K562 (cell line): ENCODE results near the gene SRF. TPM values are rescaled to one million over a fixed set of nuclear protein-coding genes. Genes with fewer than 3 reads are reported as not detected.

ENCODE experiments used
- ATAC-seq: fragments of 200-7000 bp; cut with Tn5 transposase; 3 replicates; pipeline ENCODE4 v1.9.1; 2020; ENCODE audit warnings: moderate library complexity
- BruUV-seq: library from RNA; stranded (reverse); fragments of 400-500 nt; replicated peaks from 2 replicates; lab custom pipeline; 2021; lab: Mats Ljungman, UMichigan
- CTCF ChIA-PET: fragments of 300-600 bp; formaldehyde crosslinking; extraction: SDS; loops from one replicate; lab custom pipeline; 2021; ENCODE audit warnings: low intra/inter-chr PET ratio; lab: Yijun Ruan, JAX
- POLR2A ChIA-PET: fragments of 300-600, 350-650 bp; sonication (Branson Sonifier 250); formaldehyde crosslinking; extraction: SDS; loops from one replicate; lab custom pipeline; 2021; ENCODE audit warnings: antibody characterized with exemption, inconsistent platforms; lab: Yijun Ruan, JAX
- DNase-seq, 4 experiments: peaks; one replicate each; pipeline versions ENCODE4 v3.0.0 to v3.0.0-alpha.2; 2011 to 2018; ENCODE audit warnings: low spot score in 3 of 4, mixed read lengths in 3 of 4; ENCODE audit errors: extremely low read depth in 1 of 4
- FAIRE-seq: peaks from 2 replicates; lab custom pipeline; 2011; peaks lifted over from hg19 to GRCh38; lab: Jason Lieb, UNC
- H2AFZ ChIP-seq: 2 replicates; pipeline ENCODE4 v1.6.0; 2011; ENCODE audit warnings: low read depth, low read length, control low read depth, inconsistent platforms
- H3K27ac ChIP-seq: fragments of 200-600 bp; 3 replicates; pipeline ENCODE4 v1.8.0; 2011; ENCODE audit warnings: low read depth, mild to moderate bottlenecking, control low read depth, inconsistent platforms, low read length, moderate library complexity, mixed read lengths; ENCODE audit errors: extremely low read depth
- H3K27me3 ChIP-seq, 2 experiments: fragments of 300-600 bp in 1 of 2; 2 replicates in 1 of 2; 3 replicates in 1 of 2; pipeline versions ENCODE4 v1.6.0 to v1.8.0; 2011; ENCODE audit warnings: inconsistent platforms in 2 of 2, low read length in 2 of 2, mild to moderate bottlenecking in 1 of 2, mixed read lengths in 1 of 2, moderate library complexity in 1 of 2; ENCODE audit not compliant: control insufficient read depth in 2 of 2, insufficient read depth in 2 of 2
- H3K36me3 ChIP-seq: fragments of 300-600 bp; 3 replicates; pipeline ENCODE4 v1.8.0; 2011; ENCODE audit warnings: mild to moderate bottlenecking, low read length, inconsistent platforms; ENCODE audit not compliant: control insufficient read depth, insufficient read depth
- H3K4me1 ChIP-seq, 2 experiments: fragments of 200-600 bp in 1 of 2; replicated peaks in 1 of 2; 2 replicates in 1 of 2; 3 replicates in 1 of 2; pipeline versions ENCODE4 v1.5.1 to v1.8.0; 2011; ENCODE audit warnings: inconsistent platforms in 2 of 2, low read length in 2 of 2, mild to moderate bottlenecking in 1 of 2, mixed read lengths in 1 of 2, moderate library complexity in 1 of 2; ENCODE audit not compliant: control insufficient read depth in 2 of 2, insufficient read depth in 2 of 2
- H3K4me2 ChIP-seq: 2 replicates; pipeline ENCODE4 v1.6.1; 2011; ENCODE audit warnings: low read length, control low read depth, inconsistent platforms, mixed read lengths; ENCODE audit not compliant: insufficient read depth
- H3K4me3 ChIP-seq: fragments of 200-600 bp; sonication (generic), shearing (Covaris generic); 2 replicates; pipeline ENCODE4 v1.5.1; 2016; ENCODE audit warnings: control low read depth, inconsistent platforms
- H3K79me2 ChIP-seq: fragments of 200-600 bp; 3 replicates; pipeline ENCODE4 v1.8.0; 2011; ENCODE audit warnings: low read length, inconsistent platforms; ENCODE audit not compliant: control insufficient read depth, insufficient read depth
- H3K9ac ChIP-seq, 2 experiments: 2 replicates each; pipeline versions ENCODE4 v1.6.0 to v1.6.1; 2011; ENCODE audit warnings: low read depth in 2 of 2, low read length in 2 of 2, control low read depth in 1 of 2, inconsistent platforms in 1 of 2, mild to moderate bottlenecking in 1 of 2, mixed read lengths in 1 of 2; ENCODE audit not compliant: insufficient read depth in 1 of 2
- H3K9me1 ChIP-seq: one replicate; pipeline ENCODE4 v1.6.0; 2011; ENCODE audit warnings: inconsistent platforms, mild to moderate bottlenecking, low read length, moderate library complexity; ENCODE audit not compliant: control insufficient read depth, insufficient read depth
- H3K9me3 ChIP-seq: replicated peaks from 2 replicates; pipeline ENCODE4 v1.5.1; 2011; ENCODE audit warnings: low read depth, low read length, inconsistent platforms; ENCODE audit not compliant: control insufficient read depth, insufficient read depth
- H4K20me1 ChIP-seq: replicated peaks from 2 replicates; pipeline ENCODE4 v1.6.1; 2011; ENCODE audit warnings: low read length, inconsistent platforms, mixed read lengths; ENCODE audit not compliant: control insufficient read depth, insufficient read depth
- CEBPZ ChIP-seq: fragments of 150-350 bp; IDR thresholded peaks from 2 replicates; pipeline ENCODE4 v1.6.1; 2014; ENCODE audit warnings: low read depth, mild to moderate bottlenecking, low read length, borderline replicate concordance
- CREM ChIP-seq: IDR thresholded peaks from 2 replicates; pipeline ENCODE4 v1.6.1; 2014; ENCODE audit warnings: antibody characterized with exemption, low read depth
- CSDE1 ChIP-seq, 2 experiments: fragments of 450-650 bp; IDR thresholded peaks; 2 replicates each; pipeline ENCODE4 v1.6.1; 2016; ENCODE audit warnings: mild to moderate bottlenecking in 1 of 2
- HDAC3 ChIP-seq: fragments of 450-650 bp; IDR thresholded peaks from 2 replicates; pipeline ENCODE4 v1.6.1; 2018; ENCODE audit warnings: borderline replicate concordance, mild to moderate bottlenecking, moderate library complexity; ENCODE audit not compliant: partially characterized antibody
- HMBOX1 ChIP-seq: sonication (generic); IDR thresholded peaks from 2 replicates; pipeline ENCODE4 v1.6.1; 2016
- ZNF121 ChIP-seq: sonication (generic); formaldehyde crosslinking; conservative IDR thresholded peaks from 2 replicates; pipeline ENCODE4 v1.8.0; 2022; ENCODE audit warnings: missing genetic modification reagents
- ZNF707 ChIP-seq: fragments of 250-450 bp; sonication (Bioruptor Pico); conservative IDR thresholded peaks from 2 replicates; pipeline ENCODE4 v1.8.0; 2022; ENCODE audit warnings: inconsistent platforms, mild to moderate bottlenecking, moderate library complexity
- WGBS: fragments of 100-300 bp; shearing (Covaris generic); methylation state at CpG from one replicate; pipeline ENCODE4 v1.1.6; 2016; ENCODE audit warnings: low coverage, mixed read lengths; ENCODE audit not compliant: insufficient coverage; ENCODE audit errors: missing lambda C conversion rate; 5-methylcytosine and 5-hydroxymethylcytosine counted together
- in situ Hi-C: fragments of 300-500 bp; cut with MboI; formaldehyde crosslinking; loops from 4 replicates; pipeline ENCODE4 v1.15.0; 2018; ENCODE audit warnings: inconsistent platforms, mixed read lengths
- intact Hi-C: fragments of 100-400 bp; cut with micrococcal nuclease; formaldehyde crosslinking; loops from 2 replicates; pipeline ENCODE4 v1.14.2; 2022
- polyA plus RNA-seq, 8 experiments: library from polyadenylated mRNA; depleted of rRNA in 4 of 8; stranded (reverse) in 5 of 8; unstranded in 3 of 8; fragments of >200 nt; fragmentation: Nextera tagmentation in 2 of 8; fragmentation: Illumina TruSeq in 1 of 8; extraction: Ambion mirVana in 2 of 8; extraction: Trizol in 1 of 8; gene quantifications; 2 replicates each; pipeline versions ENCODE4 v1.2.1 to v1.2.3, GENCODE V29; 2011 to 2014; ENCODE audit warnings: inconsistent platforms in 1 of 8, missing spikeins in 1 of 8
- total RNA-seq, 7 experiments: library from RNA; depleted of rRNA in 6 of 7; stranded (reverse); fragments of >200 nt in 6 of 7; fragmentation: Illumina TruSeq in 2 of 7; extraction: Trizol in 2 of 7; gene quantifications; 2 replicates each; pipeline versions ENCODE4 v1.2.1 to v1.2.3, GENCODE V29; 2011 to 2021; ENCODE audit warnings: low replicate concordance in 1 of 7

SRF gene
- total and polyA plus RNA-seq, 9 of the 15 experiments (the other 6 are each of a cell fraction or from before 2014, with no cell fraction given), result 2.5 to 37.0 (median 24.6) TPM

GRCh38 chr6:43124481-43124880 is 46.6 kb upstream of the SRF start:
- ATAC-seq (no peak), DNase-seq (no peak)
- no peak overlapping the region for H3K4me3 ChIP-seq
- H3K4me2 ChIP-seq, result no peak overlapping the region
- H3K36me3 ChIP-seq, result no peaks in the 10 kb centered on the region
- 48% methylated on average over 6 of the region's 6 CpGs for WGBS
- no peak overlapping the region for H2AFZ ChIP-seq
- TF ChIP-seq ZNF707 (CRISPR knock-in tag), result no peak
- TF ChIP-seq HDAC3, result no peak
- no peak for TF ChIP-seq CSDE1 (IDR thresholded peaks at IDR 0.05)
- peak; percentile 75 for TF ChIP-seq ZNF121 (CRISPR knock-in tag)
- TF ChIP-seq HMBOX1, result no peak
- TF ChIP-seq CEBPZ, result no peak
- no peak for TF ChIP-seq CREM
- TF ChIP-seq, all 486 proteins: peak for 1
- H3K27me3 ChIP-seq, result peaks cover 0 to 15% of the 10 kb centered on the region in 2 experiments; a peak in 2 of 5 replicates
- ChIA-PET POLR2A (interaction anchor here (0.6 to 3.1 kb wide), 9 partner anchors 8 to 111 kb away, joined by 3 to 27 read pairs (median 5); partner anchors contain the start of genes KLHDC3, MEA1 and RRP36), CTCF (no interaction called here)
- H3K9me1 ChIP-seq, result no peaks in the 10 kb centered on the region
- peaks cover 0 to 19% of the 10 kb centered on the region in 2 experiments; a peak in 3 of 5 replicates for H3K4me1 ChIP-seq
- no peak overlapping the region for H3K9ac ChIP-seq
- H3K9me3 ChIP-seq, result no peaks in the 10 kb centered on the region
- intact Hi-C loops, result no loop called here
- no peaks in the 10 kb centered on the region for H3K79me2 ChIP-seq
- FAIRE-seq, result no peak
- in situ Hi-C loops, result no loop called here
- H3K27ac ChIP-seq, result no peak overlapping the region
- BruUV-seq, result no TSS peak
- no peaks in the 10 kb centered on the region; the same call in 1 of the 2 replicates for H4K20me1 ChIP-seq
